Neural cell (in vitro differentiated cells): ENCODE measurements around the gene SOS1.

Experiments
- RAD21 ChIP-seq: fragments of 450-650 bp; conservative IDR thresholded peaks from 2 replicates; pipeline ENCODE4 v1.6.1; 2014; ENCODE audit warnings: antibody characterized with exemption, mild to moderate bottlenecking, moderate library complexity
- TF ChIP-seq, protein P1 (sequence below): fragments of 450-650 bp; IDR thresholded peaks from 2 replicates; pipeline ENCODE4 v1.5.1; 2014; ENCODE audit warnings: antibody characterized with exemption, mild to moderate bottlenecking, moderate library complexity; ENCODE audit not compliant: poor library complexity, severe bottlenecking

DNA sequence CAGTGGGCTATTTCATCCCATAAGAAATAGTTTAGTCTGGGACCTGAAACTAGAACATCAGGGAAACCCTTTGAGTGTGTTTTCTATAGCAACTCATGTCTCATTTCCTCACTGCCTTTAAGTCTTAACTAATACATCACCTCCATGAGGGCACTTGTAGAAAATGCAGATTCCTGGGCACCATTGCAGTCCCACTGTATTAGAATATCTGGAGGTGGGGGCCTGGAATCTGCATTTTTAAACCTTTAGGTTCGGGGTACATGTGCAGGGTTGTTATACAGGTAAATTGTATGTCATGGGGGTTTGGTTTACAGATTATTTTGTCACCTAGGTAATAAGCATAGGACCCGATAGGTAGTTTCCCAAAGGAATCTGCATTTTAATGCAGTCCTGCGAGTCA, 143.8 kb downstream of the SOS1 start:
- TF ChIP-seq RAD21: no peak
- TF ChIP-seq, protein P1, sequence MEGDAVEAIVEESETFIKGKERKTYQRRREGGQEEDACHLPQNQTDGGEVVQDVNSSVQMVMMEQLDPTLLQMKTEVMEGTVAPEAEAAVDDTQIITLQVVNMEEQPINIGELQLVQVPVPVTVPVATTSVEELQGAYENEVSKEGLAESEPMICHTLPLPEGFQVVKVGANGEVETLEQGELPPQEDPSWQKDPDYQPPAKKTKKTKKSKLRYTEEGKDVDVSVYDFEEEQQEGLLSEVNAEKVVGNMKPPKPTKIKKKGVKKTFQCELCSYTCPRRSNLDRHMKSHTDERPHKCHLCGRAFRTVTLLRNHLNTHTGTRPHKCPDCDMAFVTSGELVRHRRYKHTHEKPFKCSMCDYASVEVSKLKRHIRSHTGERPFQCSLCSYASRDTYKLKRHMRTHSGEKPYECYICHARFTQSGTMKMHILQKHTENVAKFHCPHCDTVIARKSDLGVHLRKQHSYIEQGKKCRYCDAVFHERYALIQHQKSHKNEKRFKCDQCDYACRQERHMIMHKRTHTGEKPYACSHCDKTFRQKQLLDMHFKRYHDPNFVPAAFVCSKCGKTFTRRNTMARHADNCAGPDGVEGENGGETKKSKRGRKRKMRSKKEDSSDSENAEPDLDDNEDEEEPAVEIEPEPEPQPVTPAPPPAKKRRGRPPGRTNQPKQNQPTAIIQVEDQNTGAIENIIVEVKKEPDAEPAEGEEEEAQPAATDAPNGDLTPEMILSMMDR: no peak
